PC-9 (cell line): ENCODE measurements around the gene CISTR. TPM values are rescaled to one million over a fixed set of nuclear protein-coding genes. Genes with fewer than 3 reads are reported as not detected.

Experiments
- total RNA-seq: library from RNA; stranded (reverse); gene quantifications from 2 replicates; pipeline ENCODE4 v1.2.3, GENCODE V29; 2021

Gene CISTR
- total RNA-seq, 1 experiment from 2014 or later, result not detected

Other genes with a start within 250 kb of the CISTR start
- gene NPFF, start 244.5 kb downstream of the CISTR start, total RNA-seq, result not detected in 2 replicates
- 16.3 and 24.7 TPM in 2 replicates for gene ATF7, start 125.6 kb downstream of the CISTR start, total RNA-seq
- 270 and 280 TPM in 2 replicates for gene ATP5MC2, start 75.9 kb downstream of the CISTR start, total RNA-seq
- gene CALCOCO1, start 24.5 kb downstream of the CISTR start, total RNA-seq, result 67.4 and 88.9 TPM in 2 replicates
- gene HOXC13, start 186.9 kb upstream of the CISTR start, total RNA-seq, result 1.5 and 1.8 TPM in 2 replicates
- 0.24 and 0.28 TPM in 2 replicates for gene HOXC12, start 202.9 kb upstream of the CISTR start, total RNA-seq
- gene HOXC11, start 221.1 kb upstream of the CISTR start, total RNA-seq, result 2.4 and 2.9 TPM in 2 replicates
- gene HOTAIR, start 223.0 kb upstream of the CISTR start, total RNA-seq, result 7.9 and 9.2 TPM in 2 replicates
- 1.1 and 1.4 TPM in 2 replicates for gene HOXC10, start 233.2 kb upstream of the CISTR start, total RNA-seq
- 7.5 and 10.2 TPM in 2 replicates for gene HOXC9, start 248.2 kb upstream of the CISTR start, total RNA-seq